ENCODE results near the gene STRBP.

GRCh38 chr9:123225374-123225813 is 43.0 kb downstream of the STRBP start:
- TF ChIP-seq POLR2A (IDR thresholded peaks at IDR 0.05) = no peak
- no peak for TF ChIP-seq POLR2AphosphoS5 (IDR thresholded peaks at IDR 0.05)

Data from prostate gland (tissue), 1 donor.